B cell (primary cell): ENCODE results near the gene UBASH3B.

Source experiments
- EZH2 ChIP-seq: IDR thresholded peaks from 2 replicates; pipeline ENCODE4 v1.6.1; 2012; ENCODE audit warnings: borderline replicate concordance, low read depth, mild to moderate bottlenecking, moderate library complexity, low read length; ENCODE audit not compliant: insufficient read depth, poor library complexity, severe bottlenecking
- TF ChIP-seq, protein P1 (sequence below): fragments of 200-600 bp; IDR thresholded peaks from one replicate; pipeline ENCODE4 v1.8.0; 2022; ENCODE audit warnings: antibody characterized with exemption, mild to moderate bottlenecking

GRCh38 chr11:122707111-122707510, 51.6 kb downstream of the UBASH3B start:
- TF ChIP-seq, protein P1, sequence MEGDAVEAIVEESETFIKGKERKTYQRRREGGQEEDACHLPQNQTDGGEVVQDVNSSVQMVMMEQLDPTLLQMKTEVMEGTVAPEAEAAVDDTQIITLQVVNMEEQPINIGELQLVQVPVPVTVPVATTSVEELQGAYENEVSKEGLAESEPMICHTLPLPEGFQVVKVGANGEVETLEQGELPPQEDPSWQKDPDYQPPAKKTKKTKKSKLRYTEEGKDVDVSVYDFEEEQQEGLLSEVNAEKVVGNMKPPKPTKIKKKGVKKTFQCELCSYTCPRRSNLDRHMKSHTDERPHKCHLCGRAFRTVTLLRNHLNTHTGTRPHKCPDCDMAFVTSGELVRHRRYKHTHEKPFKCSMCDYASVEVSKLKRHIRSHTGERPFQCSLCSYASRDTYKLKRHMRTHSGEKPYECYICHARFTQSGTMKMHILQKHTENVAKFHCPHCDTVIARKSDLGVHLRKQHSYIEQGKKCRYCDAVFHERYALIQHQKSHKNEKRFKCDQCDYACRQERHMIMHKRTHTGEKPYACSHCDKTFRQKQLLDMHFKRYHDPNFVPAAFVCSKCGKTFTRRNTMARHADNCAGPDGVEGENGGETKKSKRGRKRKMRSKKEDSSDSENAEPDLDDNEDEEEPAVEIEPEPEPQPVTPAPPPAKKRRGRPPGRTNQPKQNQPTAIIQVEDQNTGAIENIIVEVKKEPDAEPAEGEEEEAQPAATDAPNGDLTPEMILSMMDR, result no peak
- TF ChIP-seq EZH2, result no peak
